Measurements from ENCODE around the gene CSF1.
A peak's percentile ranks its signal among the peaks of the same experiment; 100 is the strongest.
"Not testable (repeated sequence)": the region's sequence is repeated elsewhere in the genome, so short reads cannot be mapped to it uniquely, and the experiment has no call there.

The CSF1 gene

DNA sequence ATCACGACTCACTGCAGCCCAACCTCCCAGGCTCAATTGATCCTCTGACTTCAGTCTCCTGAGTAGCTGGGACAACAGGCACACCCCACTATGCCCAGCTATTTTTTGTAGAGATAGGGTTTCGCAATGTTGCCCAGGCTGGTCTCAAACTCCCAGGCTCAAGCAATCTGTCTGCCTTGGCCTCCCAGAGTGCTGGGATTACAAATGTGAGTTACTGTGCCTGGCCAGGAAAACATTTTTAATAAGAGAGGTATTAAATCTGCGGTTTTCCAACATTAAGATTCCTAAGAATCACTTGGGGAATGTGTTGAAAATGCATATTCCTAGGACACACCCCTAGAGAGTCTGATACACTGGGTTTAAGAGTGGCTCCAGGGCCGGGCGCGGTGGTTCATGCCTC, 8.7 kb downstream of the CSF1 start:
- no peak for DNase-seq (ENCODE audit: low spot score)

GRCh38 chr1:109920391-109920790, 9.7 kb downstream of the CSF1 start:
- not testable (repeated sequence) for DNase-seq (ENCODE audit: low spot score)

- no peak for DNase-seq (ENCODE audit: low spot score)
Observed at GRCh38 chr1:109922326-109922725, 11.7 kb downstream of the CSF1 start.

GRCh38 chr1:109923131-109923945, 12.7 kb downstream of the CSF1 start:
- DNase-seq (ENCODE audit: low spot score), result peak; percentile 49

- DNase-seq (ENCODE audit: low spot score), result no peak
Observed at GRCh38 chr1:109923946-109924275, 13.3 kb downstream of the CSF1 start.

GRCh38 chr1:109924316-109924715, 13.7 kb downstream of the CSF1 start:
- no peak for DNase-seq (ENCODE audit: low spot score)

DNA sequence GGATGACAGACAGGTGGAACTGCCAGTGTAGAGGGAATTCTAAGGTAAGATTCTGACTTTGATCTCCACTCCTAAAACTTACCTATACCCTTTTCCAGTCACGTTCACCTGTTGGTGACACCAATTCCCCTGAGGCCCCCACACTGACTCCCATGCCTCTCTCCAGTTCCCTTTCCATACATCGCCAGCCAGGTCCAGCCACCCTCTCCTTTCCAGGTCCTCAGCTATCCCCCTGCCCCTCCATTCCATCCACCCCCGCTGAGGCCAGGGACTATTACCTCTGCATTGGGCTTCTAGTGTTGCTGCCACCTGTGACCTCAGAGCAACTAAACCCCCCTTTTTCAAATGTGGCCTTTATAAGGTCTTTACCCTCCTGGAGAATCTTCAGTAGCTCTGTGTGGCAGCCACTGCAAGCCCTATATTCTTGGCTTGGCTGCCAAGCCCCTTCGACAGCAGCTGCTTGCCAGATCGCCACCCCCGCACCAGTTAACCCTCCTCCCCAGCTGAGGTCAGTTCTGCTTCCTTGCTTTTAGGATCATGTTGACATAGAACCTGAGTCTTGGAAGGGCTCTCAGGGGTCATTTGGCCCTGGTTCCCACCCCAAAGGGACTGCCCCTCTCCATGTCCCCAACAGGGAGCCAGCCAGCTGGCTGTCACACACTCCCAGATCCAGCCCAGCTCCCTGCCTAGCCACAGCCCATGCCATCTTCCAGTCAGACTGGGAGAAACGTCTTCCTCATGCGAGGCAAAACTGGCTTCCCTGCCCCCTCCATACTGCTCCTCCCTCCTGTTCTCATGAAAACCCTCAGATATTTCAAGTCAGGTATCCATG, 14.7 kb downstream of the CSF1 start:
- DNase-seq (ENCODE audit: low spot score), result no peak

GRCh38 chr1:109926662-109927300, 16.1 kb downstream of the CSF1 start:
- DNase-seq (ENCODE audit: low spot score), result no peak

DNA sequence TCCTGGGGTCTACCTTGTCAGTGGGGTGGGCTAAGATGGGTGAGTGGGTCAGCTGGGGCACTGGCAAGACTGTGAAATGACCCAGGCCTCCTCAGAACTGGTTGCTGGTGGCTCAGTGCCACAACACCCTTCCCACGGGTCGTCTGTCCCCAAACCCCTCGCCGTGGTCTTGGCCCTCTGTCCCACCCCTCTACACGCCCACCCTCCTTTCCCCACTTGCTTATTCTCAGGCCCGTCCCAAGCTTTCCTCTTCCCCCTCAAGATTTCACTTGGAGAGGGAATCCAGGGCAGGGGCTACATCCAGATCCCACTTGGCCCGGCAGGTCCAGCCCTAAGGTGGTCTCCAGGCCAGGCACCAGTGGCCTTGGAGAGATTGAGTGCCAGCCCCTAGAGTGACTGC, 16.7 kb downstream of the CSF1 start:
- DNase-seq (ENCODE audit: low spot score), result no peak

GRCh38 chr1:109927911-109928321, 17.3 kb downstream of the CSF1 start:
- no peak for DNase-seq (ENCODE audit: low spot score)

DNA sequence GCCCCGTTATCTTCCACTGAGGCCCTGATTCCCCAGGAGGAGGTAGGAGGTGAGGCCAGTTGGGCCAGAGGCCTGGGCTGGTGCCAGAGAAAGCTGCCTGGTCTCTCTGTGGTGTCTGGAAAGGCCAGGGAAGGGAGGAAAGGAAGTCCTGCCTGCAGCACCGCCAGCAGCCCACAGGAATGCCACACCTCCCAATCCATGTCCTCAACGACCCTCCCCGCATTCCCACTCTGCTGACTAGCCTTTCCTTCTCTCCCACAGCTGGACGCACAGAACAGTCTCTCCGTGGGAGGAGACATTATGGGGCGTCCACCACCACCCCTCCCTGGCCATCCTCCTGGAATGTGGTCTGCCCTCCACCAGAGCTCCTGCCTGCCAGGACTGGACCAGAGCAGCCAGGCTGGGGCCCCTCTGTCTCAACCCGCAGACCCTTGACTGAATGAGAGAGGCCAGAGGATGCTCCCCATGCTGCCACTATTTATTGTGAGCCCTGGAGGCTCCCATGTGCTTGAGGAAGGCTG, 18.0 kb downstream of the CSF1 start:
- no peak for DNase-seq (ENCODE audit: low spot score)

DNA sequence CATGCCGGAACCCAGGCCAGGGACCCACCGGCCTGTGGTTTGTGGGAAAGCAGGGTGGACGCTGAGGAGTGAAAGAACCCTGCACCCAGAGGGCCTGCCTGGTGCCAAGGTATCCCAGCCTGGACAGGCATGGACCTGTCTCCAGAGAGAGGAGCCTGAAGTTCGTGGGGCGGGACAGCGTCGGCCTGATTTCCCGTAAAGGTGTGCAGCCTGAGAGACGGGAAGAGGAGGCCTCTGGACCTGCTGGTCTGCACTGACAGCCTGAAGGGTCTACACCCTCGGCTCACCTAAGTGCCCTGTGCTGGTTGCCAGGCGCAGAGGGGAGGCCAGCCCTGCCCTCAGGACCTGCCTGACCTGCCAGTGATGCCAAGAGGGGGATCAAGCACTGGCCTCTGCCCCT, 18.5 kb downstream of the CSF1 start:
- no peak for DNase-seq (ENCODE audit: low spot score)

DNA sequence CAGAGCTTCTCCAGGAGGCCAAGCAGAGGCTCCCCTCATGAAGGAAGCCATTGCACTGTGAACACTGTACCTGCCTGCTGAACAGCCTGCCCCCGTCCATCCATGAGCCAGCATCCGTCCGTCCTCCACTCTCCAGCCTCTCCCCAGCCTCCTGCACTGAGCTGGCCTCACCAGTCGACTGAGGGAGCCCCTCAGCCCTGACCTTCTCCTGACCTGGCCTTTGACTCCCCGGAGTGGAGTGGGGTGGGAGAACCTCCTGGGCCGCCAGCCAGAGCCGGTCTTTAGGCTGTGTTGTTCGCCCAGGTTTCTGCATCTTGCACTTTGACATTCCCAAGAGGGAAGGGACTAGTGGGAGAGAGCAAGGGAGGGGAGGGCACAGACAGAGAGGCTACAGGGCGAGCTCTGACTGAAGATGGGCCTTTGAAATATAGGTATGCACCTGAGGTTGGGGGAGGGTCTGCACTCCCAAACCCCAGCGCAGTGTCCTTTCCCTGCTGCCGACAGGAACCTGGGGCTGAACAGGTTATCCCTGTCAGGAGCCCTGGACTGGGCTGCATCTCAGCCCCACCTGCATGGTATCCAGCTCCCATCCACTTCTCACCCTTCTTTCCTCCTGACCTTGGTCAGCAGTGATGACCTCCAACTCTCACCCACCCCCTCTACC, 19.1 kb downstream of the CSF1 start:
- no peak for DNase-seq (ENCODE audit: low spot score)

- DNase-seq (ENCODE audit: low spot score), result no peak
Observed at GRCh38 chr1:109930252-109930993, 19.8 kb downstream of the CSF1 start.

DNA sequence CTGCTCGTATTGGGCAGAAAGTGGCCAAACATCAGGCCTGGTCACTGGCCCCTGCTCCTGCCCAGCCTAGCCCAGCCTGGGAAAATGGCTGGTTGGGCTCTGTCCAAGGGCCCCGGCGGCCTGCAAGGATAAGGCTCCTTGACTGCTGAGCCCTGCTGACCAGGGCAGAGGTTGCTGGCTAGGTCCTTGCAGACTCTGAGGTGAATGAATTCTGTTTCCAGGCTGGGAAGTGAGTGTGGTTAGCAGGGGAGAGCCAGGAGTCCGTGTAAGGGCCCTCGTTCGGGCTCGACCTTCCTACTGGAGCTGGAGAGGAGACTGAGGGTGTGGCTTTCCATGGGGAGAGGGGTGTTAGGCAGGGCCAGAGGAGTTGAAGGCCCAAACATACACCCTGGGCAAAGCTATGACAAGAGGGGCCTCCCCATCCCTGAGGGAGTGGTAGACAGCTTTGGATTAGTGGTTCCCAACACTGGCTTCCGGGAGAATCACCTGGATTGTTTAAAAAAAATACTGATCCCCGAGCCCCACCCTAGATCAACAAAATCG, 20.6 kb downstream of the CSF1 start:
- peak; percentile 63 for DNase-seq (ENCODE audit: low spot score)

- DNase-seq (ENCODE audit: low spot score), result no peak
Observed at GRCh38 chr1:109931911-109932636, 21.4 kb downstream of the CSF1 start.

GRCh38 chr1:109932679-109933078, 22.0 kb downstream of the CSF1 start:
- DNase-seq (ENCODE audit: low spot score), result no peak

- peak; percentile 19 for DNase-seq (ENCODE audit: low spot score)
Observed at GRCh38 chr1:109933856-109934711, 23.4 kb downstream of the CSF1 start.

- DNase-seq (ENCODE audit: low spot score), result peak; percentile 72
Observed at GRCh38 chr1:109935451-109935900, 24.8 kb downstream of the CSF1 start.

All from SW480 (cell line).